Stimulated activated CD4-positive, alpha-beta T cell treated with anti-CD3 and anti-CD28 coated beads, TNF-alpha, amount 100 ng/mL, for 4 hours (primary cell): Measurements from ENCODE around the gene PLPPR1.

Source experiments
- DNase-seq, 3 experiments: peaks; one replicate each; pipeline ENCODE4 v3.0.0-alpha.2; 2020; ENCODE audit warnings: low read depth in 3 of 3

The PLPPR1 gene

GRCh38 chr9:101047848-101048397 lies 19.4 kb downstream of the PLPPR1 start:
- no peak for DNase-seq

GRCh38 chr9:101050650-101051049 lies 22.1 kb downstream of the PLPPR1 start:
- no peak for DNase-seq

- no peak for DNase-seq
Measured at GRCh38 chr9:101054657-101055056, 26.1 kb downstream of the PLPPR1 start.

- no peak for DNase-seq
Measured at GRCh38 chr9:101055516-101055915, 27.0 kb downstream of the PLPPR1 start.

GRCh38 chr9:101062686-101063085 lies 34.2 kb downstream of the PLPPR1 start:
- no peak for DNase-seq

GRCh38 chr9:101063192-101063591 lies 34.7 kb downstream of the PLPPR1 start:
- DNase-seq = no peak

GRCh38 chr9:101064206-101064605 lies 35.7 kb downstream of the PLPPR1 start:
- no peak for DNase-seq

- DNase-seq = no peak
Measured at GRCh38 chr9:101065930-101066329, 37.4 kb downstream of the PLPPR1 start.

- no peak for DNase-seq
Measured at GRCh38 chr9:101068696-101069095, 40.2 kb downstream of the PLPPR1 start.

- no peak for DNase-seq
Measured at GRCh38 chr9:101072259-101072658, 43.7 kb downstream of the PLPPR1 start.

GRCh38 chr9:101073122-101073521 lies 44.6 kb downstream of the PLPPR1 start:
- no peak for DNase-seq

GRCh38 chr9:101081641-101082040 lies 53.1 kb downstream of the PLPPR1 start:
- DNase-seq = no peak

GRCh38 chr9:101083448-101084202 lies 55.1 kb downstream of the PLPPR1 start:
- DNase-seq = no peak

- no peak for DNase-seq
Measured at GRCh38 chr9:101087426-101087825, 58.9 kb downstream of the PLPPR1 start.

- DNase-seq = no peak
Measured at GRCh38 chr9:101092922-101093321, 64.4 kb downstream of the PLPPR1 start.

GRCh38 chr9:101093620-101094019 lies 65.1 kb downstream of the PLPPR1 start:
- DNase-seq = no peak

GRCh38 chr9:101094686-101095085 lies 66.2 kb downstream of the PLPPR1 start:
- DNase-seq = no peak

GRCh38 chr9:101097210-101097609 lies 68.7 kb downstream of the PLPPR1 start:
- no peak for DNase-seq

- no peak for DNase-seq
Measured at GRCh38 chr9:101098392-101098791, 69.9 kb downstream of the PLPPR1 start.

GRCh38 chr9:101114317-101114716 lies 85.8 kb downstream of the PLPPR1 start:
- DNase-seq = no peak

- no peak for DNase-seq
Measured at GRCh38 chr9:101115102-101115501, 86.6 kb downstream of the PLPPR1 start.

- DNase-seq = no peak
Measured at GRCh38 chr9:101117161-101117560, 88.6 kb downstream of the PLPPR1 start.

GRCh38 chr9:101119206-101119819 lies 90.8 kb downstream of the PLPPR1 start:
- DNase-seq = no peak
